HG02943 (cell line): ENCODE results near the gene ZNF200.
"Not testable (repeated sequence)": the region's sequence is repeated elsewhere in the genome, so short reads cannot be mapped to it uniquely, and the experiment has no call there.

Experiments used
- ATAC-seq: cut with Tn5 transposase; IDR thresholded peaks from one replicate; pipeline ENCODE4 v1.9.1; 2021; ENCODE audit warnings: mild to moderate bottlenecking, low read depth, moderate library complexity; ENCODE audit not compliant: unreplicated experiment

ZNF200 gene

DNA sequence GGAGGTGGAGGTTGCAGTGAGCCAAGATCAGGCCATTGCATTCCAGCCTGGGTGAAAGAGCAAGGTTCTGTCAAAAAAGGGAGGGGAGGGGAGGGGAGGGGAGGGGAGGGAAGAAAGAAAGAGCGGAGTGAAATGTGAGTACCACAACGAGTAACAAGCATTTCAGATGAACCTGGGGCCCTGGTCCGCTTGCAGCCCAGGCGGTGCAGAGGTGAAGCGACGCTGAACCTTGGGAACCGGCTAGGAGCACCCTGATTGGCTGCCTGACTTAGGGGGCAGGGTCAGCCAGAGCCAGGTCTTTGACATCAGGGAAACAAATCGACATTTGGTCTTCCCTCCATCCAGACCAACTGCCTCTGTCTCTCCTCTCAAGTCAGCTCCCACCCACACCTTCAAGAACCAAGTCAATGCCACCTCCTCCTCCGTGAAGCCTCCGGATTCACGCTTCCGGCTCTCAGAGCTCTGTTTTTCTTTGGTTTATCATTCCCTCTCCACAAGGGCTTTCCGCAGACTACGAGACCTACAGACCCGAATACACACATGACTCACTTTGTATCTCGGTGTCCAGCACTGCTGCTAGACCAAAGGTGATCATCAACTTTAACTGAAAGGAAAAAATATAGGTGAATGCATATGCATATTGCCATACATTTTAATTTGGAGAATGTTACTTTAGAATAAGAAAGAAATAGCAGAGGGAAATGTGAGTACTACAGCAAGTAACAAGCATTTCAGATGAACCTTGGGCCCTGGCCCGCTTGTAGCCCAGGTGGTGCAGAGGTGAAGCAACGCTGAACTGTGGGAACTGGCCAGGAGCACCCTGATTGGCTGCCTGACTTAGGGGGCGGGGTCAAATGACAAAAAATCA lies 27.6 kb downstream of the ZNF200 start:
- ATAC-seq, result no peak

DNA sequence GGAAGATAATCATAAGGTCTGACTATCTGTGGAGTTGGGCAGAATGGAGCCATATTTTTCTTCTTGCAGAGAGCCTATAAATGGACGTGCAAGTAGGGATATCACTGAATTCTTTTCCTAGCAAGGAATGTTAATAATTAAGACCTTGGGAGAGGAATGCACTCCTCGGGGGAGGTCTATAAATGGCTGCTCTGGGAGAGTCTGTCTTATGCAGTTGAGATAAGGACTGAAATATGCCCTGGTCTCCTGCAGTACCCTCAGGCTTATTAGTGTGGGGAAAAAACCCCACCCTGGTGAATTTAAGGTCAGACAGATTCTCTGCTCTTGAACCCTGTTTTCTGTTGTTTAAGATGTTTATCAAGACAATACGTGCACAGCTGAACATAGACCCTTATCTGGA lies 29.0 kb downstream of the ZNF200 start:
- not testable (repeated sequence) for ATAC-seq

DNA sequence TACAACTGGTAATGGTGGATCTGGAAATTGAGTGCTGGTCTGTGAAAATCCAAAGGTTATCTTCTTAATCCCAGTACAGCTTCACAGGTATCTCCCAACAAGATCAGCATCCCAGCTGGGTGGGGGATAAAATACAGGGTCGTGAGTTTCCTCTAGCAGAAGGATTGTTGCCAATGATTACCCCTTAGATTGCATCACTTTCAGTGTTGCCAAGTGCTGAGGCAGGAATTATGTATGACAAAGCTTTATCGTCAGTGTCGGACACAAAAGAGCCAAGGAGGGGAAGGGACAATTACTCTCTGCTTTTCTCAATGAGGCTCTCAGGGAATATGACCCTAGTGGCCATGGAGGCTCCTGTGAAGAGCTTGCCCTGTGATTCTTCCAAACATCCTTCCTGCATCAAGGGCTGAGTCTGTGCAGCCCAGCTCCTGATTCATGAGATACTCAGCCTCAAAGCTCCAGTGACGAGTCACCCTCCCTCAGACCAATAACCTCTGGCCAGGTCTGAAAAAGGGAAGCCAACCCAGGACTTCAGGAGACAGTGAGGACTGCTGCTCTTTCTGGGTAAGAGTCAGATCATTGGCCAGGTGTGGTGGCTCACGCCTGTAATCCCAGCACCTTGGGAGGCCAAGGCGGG lies 31.9 kb downstream of the ZNF200 start:
- ATAC-seq, result no peak

DNA sequence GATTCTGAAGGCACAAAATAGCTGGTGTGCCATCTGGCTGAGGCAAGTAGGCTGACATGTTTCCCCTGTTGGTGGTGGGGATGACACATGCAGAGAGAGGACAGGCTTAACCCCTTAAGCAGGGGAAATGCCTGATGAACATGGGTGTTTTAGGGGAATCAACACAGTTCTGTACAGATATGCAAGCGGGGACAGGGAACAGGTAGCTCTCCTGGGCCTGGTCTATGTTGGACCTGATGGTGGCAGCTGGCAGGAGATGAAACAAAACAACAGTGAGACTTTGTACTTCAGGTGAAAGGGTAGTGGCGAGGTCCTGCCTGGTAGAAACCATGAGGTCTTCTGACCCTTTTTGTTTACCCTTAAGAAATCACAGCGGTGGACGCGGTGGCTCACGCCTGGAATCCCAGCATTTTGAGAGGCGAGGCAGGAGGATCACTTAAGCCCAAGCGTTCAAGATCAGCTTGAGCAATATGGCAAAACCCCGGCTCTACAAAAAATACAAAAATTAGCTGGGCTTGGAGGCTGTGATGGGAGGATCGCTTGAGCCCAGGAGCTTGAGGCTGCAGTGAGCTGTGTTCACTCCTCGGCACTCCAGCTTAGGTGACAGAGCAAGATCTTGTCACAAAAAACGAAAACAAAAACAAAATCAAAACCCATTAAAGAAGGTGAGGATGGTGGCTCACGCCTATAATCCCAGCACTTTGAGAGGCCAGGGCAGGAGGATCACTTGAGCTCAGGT lies 36.5 kb downstream of the ZNF200 start:
- no peak for ATAC-seq

DNA sequence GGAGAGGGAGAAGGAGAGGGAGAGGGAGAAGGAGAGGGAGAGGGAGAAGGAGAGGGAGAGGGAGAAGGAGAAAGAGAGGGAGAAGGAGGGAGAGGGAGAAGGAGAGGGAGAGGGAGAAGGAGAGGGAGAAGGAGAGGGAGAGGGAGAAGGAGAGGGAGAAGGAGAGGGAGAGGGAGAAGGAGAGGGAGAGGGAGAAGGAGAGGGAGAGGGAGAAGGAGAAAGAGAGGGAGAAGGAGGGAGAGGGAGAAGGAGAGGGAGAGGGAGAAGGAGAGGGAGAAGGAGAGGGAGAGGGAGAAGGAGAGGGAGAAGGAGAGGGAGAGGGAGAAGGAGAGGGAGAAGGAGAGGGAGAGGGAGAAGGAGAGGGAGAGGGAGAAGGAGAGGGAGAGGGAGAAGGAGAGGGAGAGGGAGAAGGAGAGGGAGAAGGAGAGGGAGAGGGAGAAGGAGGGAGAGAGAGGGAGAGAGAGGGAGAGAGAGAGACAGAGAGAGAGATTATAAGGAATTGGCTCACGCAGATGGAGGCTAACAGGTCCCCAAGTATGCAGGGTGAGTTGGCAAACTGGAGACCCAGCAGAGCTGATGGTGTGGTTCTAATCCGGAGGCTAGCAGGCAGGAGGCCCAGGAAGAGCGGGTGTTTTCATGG lies 37.1 kb downstream of the ZNF200 start:
- not testable (repeated sequence) for ATAC-seq

DNA sequence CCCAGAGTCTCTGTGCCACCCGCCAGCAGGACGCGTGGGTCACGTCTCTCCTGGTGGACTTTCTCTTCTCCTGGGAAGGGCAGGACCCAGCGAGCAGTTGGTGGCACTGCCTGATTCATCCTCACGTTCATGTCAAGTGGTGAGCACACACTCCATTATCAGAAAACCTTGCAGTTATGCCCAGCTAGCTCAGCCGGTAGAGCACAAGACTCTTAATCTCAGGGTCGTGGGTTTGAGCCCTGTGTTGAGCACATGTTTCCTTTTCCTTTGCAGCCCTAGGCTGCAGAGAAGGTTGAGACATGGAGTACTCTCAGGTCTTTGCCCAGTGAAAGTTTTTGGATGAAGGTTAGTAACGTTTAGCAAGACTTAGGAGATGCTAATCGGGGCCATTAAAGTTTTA lies 39.0 kb downstream of the ZNF200 start:
- ATAC-seq, result no peak

DNA sequence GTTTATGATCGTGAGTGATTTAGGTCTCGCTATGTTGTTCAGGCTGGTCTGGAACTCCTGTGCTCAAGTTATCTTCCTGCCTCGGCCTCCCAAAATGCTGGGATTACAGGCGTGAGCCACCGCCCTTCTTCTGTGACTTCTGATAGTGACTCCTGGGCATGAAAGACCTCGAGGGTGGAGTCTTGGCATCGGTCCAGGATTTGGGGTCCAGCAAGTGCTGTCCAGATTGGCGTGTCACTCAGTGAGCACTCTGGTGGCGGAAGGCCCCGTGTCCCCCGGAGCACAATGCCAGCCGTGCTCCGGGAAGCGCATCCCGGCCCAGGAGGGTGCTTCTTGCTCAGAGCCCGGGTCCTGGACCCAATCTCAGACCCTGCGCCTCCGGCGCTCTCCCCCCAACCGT lies 40.2 kb downstream of the ZNF200 start:
- ATAC-seq, result no peak

DNA sequence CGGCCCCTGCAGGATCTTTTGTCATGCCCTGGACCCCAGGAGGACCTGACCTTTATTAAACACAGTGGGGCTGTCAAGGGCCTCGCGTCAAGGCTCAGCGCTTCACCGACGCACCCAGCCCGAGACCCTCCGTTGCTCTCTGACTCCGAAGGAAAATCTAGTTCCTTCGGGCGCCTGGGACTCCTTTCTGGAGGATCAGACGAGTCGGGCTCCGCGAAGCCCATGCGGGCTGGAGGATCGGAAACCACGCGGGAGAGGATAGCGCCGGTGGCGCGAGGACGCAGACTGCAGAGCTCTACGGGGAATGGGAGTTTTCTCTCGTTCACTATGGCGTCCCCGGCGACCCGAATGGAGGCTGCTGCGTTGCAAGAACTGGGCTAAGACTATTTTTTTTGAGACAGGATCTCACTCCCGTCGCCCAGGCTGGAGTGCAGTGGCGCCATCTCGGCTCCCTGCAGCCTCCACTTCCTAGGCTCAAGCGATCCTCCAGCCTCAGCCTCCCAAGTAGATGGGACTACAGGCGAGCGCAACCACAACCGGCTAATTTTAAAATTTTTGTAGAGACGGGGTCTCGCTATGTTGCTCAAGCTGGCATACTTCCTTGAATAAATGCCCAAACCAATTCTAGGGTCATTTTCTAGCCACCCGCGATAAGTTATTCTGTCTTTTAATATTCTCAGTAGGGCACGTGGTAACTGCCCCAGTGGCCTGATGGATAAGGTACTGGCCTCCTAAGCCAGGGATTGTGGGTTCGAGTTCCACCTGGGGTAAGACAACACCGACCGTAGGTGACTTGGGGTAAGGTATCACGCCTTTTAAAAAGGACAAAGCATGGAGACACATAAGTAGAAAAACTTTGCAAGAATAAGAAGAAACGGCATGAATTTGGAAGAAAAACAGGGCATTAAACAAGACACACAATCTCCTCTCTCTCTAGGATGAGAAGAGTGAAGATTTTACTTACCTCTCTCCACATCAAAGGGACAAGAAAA lies 41.4 kb downstream of the ZNF200 start:
- ATAC-seq, result no peak

DNA sequence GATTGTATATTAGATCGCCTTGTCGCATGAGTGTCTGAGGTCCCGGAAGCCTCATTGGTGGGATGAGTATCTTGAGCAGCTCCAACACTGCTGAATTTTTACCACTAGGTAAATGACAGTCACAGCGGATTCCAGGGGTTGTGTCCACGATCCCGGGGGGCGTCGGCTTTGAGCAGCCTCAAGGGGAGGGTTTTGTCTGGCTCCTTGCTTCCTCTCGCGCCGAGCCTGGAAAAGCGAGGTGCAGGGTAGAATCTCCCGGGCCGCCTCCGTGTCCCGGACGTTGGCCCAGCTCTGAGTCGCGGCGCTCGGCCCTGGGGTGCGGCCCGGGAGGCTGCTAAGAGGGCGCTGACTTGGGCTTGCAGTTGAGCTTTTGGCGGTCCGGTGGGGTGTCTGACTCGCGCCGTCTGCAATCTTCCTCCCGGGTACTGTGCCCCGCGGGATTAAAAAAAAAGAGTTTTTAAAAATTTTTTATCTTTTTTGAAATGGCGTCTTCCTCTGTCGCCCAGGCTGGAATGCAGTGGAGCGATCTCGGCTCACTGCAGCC lies 42.4 kb downstream of the ZNF200 start:
- no peak for ATAC-seq

DNA sequence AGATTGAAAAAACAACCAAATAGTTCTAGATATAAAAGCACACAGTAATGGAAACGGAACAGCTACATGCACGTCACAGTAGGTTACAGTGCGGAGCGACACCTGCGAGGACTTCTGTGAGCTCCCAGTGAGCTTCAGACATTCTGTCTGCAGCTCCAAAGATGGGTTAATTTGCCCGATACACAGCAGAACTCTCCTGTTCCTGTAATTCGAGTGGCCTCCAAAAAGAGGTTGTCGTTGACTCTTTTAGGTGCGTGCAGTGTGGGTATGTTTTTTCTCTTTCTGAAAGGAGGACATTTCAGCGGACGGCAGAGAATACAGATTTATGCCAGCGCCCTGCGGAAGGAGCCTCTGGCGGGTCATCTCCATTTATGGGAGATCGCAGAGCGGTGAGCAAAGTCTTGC lies 44.0 kb downstream of the ZNF200 start:
- no peak for ATAC-seq

DNA sequence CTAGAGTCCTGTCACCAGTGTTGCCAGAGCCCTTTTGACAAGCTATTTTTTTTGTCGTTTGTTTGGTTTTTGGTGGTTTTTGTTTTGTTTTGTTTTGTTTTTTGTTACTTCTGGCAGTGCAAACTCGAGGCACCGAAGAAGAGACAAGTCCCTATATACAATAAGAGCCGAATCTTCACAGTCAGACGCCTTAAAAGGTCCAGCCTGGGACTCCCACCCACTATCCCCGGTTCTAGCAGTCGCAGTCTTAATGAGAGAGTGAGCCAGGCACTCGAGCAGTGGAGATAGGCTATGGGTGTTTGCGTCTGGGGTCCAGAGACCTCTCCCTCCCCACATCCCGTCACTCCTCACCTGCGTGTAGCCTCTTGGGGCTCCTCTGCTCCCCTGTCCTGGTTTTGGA lies 45.1 kb downstream of the ZNF200 start:
- no peak for ATAC-seq

DNA sequence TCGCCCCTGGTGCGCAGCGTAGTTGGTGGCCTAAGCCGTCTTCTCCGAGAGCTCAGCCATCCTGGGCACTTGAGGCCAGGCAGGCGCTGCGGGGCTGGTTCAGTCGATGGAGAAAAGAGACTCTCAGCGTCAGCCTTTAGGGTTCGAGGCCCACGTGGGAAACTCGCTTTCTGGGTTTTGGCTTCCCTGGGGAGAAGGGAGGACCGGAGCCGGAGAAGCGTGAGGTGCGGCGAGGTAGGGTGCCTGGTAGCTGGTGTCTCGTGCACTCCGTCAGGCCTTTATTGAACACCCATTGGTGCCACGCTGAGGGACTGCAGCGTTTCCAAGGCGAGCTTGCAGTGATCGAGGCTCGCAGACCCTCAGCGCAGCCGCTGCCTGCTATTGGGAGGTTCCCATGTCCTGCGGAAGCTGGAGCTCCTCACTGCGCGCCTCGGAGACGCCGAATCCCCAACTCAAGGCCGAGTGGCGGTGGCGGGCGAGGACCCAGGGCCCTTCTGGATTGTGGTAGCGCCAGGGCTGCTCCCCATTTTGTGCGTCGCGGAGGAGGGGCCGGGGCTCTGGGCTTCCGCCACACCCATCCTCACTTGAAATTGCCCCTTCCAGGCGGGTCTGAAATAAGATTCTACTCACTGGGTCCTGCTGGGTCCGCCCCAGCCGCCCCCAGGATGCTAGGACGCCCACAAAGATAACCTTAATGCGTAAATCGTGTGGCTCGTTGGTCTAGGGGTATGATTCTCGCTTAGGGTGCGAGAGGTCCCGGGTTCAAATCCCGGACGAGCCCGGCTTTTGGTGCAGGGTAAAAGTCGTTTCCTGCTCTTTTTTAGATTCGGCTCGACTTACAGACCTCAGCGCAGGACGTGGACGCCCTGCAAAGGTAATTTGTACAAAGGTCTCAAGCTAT lies 45.8 kb downstream of the ZNF200 start:
- ATAC-seq, result no peak

DNA sequence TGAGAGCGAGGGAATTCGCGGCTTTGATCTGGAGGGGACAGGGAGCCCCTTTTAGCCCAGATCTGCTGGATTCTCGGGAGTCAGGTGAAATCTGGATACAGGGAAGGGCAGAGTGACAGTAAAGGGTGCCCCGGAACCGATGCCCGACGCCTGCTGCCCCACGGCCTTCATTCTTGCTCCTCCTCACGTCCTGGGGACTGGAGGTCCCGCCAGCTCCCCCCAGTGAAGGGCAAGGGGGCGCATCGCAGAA lies 46.4 kb downstream of the ZNF200 start:
- no peak for ATAC-seq

DNA sequence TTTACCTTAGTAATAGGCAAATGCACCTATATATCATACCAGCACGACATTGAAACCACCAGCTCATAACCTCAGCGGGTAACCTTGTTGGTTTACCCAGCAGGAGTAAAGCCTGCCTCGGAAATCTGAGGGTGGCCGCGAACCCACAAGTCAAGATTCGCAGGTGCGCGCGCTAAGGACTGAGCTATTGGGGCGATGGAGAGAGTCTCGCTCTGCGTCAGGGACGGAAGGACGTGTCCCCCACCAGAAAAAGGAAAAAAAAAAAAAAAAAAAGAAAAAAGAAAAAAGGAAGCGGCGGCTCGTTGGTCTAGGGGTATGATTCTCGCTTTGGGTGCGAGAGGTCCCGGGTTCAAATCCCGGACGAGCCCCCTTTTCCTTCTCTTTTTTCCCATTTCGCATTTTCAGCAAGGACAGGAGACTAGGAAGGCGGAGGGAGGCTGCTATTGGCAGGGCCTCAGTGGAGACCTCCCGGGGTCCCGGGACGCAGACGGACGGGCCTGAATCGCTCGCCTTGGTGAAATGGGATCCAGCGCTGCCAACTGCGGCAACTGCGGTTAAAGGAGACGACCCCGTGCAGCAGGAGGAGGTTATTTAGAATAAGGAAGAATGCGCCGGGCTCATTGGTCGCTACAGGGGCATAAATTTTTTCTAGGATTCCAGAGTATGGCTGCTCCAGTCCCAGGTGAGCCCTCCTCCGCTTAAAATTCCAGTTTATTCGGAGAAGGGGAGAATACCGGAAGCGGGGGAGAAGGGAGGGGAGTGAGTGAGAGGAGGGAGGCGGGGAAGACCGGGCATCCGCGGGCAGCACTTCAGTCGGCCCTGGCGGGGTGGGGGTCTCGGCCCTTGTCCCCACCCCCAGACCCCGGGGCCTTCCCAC lies 46.9 kb downstream of the ZNF200 start, which contains the start of gene OR1F1:
TSS of gene OR1F1 (plus strand) at position 407 of the 877 bp plus-strand sequence.
- no peak for ATAC-seq

DNA sequence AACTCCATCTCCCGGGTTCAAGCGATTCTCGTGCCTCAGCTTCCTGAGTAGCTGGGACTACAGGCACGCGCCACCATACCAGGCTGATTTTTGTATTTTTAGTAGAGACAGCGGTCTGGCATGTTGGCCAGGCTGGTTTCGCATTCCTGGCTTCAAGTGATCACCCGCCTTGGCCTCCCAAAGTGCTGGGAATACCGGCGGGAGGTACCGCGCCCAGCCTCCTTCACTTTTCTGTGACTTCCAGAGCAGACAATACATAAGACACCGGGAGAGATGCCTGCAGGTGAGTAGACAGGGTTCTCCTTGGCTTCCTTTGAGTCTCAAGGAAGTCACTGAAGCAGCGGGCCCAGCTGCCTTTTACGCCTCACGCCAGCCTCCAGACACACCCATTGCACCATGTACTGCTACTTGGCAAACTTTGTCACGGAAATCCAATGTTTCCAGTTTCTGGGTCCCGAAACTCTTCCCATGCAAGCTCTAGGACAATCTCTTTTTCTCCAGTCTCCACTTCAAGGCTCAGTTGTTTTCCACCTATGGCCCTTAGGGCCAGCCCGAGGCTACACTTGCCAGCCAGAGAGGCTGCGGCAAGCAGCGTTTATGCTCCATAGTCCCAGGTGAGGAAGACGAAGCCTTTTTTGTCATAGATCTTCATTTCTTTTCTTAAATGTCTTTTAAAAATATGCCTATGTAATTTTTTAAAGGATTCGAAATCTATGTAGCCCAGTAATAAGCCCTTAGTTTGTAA lies 47.8 kb downstream of the ZNF200 start:
- no peak for ATAC-seq

DNA sequence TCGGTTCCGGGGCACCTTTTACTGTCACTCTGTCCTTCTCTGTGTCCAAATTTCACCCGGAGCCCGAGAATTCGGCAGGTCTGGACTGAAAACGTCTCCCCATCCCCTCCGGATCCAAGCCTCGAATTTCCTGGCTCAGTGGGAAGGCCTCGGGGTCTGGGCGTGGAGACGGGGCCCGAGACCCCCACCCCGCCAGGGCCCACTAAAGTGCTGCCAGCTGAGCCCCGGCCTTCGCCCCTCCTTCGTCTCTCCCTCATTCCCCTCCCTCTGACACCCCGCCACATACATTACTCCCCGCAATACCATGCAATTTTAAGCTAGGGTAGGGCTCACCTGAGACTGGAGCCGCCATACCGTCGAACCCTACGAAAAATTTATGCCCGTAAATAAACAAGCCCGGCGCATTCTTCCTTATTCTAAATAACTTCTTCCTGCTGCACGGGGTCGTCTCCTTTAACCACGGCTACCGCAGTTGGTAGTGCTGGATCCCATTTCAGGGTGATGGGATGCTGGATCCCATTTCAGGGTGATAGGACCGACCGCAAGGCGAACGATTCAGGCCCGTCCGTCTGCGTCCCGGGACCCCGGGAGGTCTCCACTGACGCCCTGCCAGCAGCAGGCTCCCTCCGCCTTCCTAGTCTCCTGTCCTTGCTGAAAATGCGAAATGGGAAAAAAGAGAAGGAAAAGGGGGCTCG lies 51.4 kb downstream of the ZNF200 start:
- no peak for ATAC-seq
